IMR-90 (cell line): Measurements from ENCODE around the gene CREB5. TPM values are rescaled to one million over a fixed set of nuclear protein-coding genes. Genes with fewer than 3 reads are reported as not detected.

ENCODE experiments used
- ATAC-seq: fragments of 200-7000 bp; cut with Tn5 transposase; 2 replicates; pipeline ENCODE4 v1.9.1; 2020; ENCODE audit warnings: low read depth, mild to moderate bottlenecking, moderate library complexity
- BruUV-seq: library from RNA; stranded (reverse); fragments of 400-500 nt; replicated peaks from 2 replicates; lab custom pipeline; 2021; lab: Mats Ljungman, UMichigan
- CTCF ChIA-PET: fragments of 300-600 bp; formaldehyde crosslinking; extraction: SDS; loops from one replicate; lab custom pipeline; 2021; ENCODE audit warnings: antibody characterized with exemption; lab: Yijun Ruan, JAX
- POLR2A ChIA-PET: fragments of 300-600 bp; sonication (Branson Sonifier 250); formaldehyde crosslinking; loops from one replicate; lab custom pipeline; 2022; ENCODE audit warnings: antibody characterized with exemption; ENCODE audit not compliant: unreplicated experiment; lab: Charles Lee
- DNase-seq: peaks from one replicate; pipeline ENCODE4 v3.0.0; 2013
- H2AFZ ChIP-seq: replicated peaks from 2 replicates; pipeline ENCODE3; 2013; ENCODE audit warnings: low read length, mild to moderate bottlenecking; ENCODE audit not compliant: poor library complexity
- H2AK5ac ChIP-seq: 2 replicates; pipeline ENCODE4 v1.6.1; 2013; ENCODE audit warnings: low read depth, low read length, inconsistent platforms
- H2AK9ac ChIP-seq: replicated peaks from 2 replicates; pipeline ENCODE3; 2013; ENCODE audit warnings: mild to moderate bottlenecking, low read depth, low read length, moderate library complexity; ENCODE audit not compliant: poor library complexity
- H2BK120ac ChIP-seq: 2 replicates; pipeline ENCODE4 v1.6.1; 2013; ENCODE audit warnings: low read depth, low read length, inconsistent platforms
- H2BK15ac ChIP-seq: 3 replicates; pipeline ENCODE4 v1.6.1; 2013; ENCODE audit warnings: low read depth, low read length, inconsistent platforms
- H2BK20ac ChIP-seq: 2 replicates; pipeline ENCODE4 v1.6.1; 2013; ENCODE audit warnings: low read depth, mild to moderate bottlenecking, inconsistent platforms, low read length, moderate library complexity
- H2BK5ac ChIP-seq: 2 replicates; pipeline ENCODE4 v1.6.1; 2013; ENCODE audit warnings: mild to moderate bottlenecking, low read depth, low read length, inconsistent platforms; ENCODE audit not compliant: poor library complexity, severe bottlenecking
- H3K14ac ChIP-seq: replicated peaks from 2 replicates; pipeline ENCODE4 v1.6.1; 2013; ENCODE audit warnings: low read depth, low read length, inconsistent platforms
- H3K18ac ChIP-seq: 2 replicates; pipeline ENCODE4 v1.6.1; 2013; ENCODE audit warnings: low read depth, low read length, control low read depth
- H3K23ac ChIP-seq: 2 replicates; pipeline ENCODE4 v1.6.1; 2013; ENCODE audit warnings: low read depth, low read length, inconsistent platforms
- H3K27ac ChIP-seq: 2 replicates; pipeline ENCODE4 v1.5.1; 2013; ENCODE audit warnings: mild to moderate bottlenecking, control low read depth, low read length; ENCODE audit not compliant: insufficient read depth
- H3K27me3 ChIP-seq: 2 replicates; pipeline ENCODE4 v1.6.1; 2013; ENCODE audit warnings: low read length; ENCODE audit not compliant: control insufficient read depth, insufficient read depth
- H3K36me3 ChIP-seq: 2 replicates; pipeline ENCODE4 v1.6.1; 2013; ENCODE audit warnings: low read length, mixed read lengths; ENCODE audit not compliant: control insufficient read depth, insufficient read depth
- H3K4ac ChIP-seq: 2 replicates; pipeline ENCODE4 v1.6.1; 2013; ENCODE audit warnings: low read depth, low read length, inconsistent platforms
- H3K4me1 ChIP-seq: 2 replicates; pipeline ENCODE4 v1.6.1; 2013; ENCODE audit warnings: low read length, mixed read lengths; ENCODE audit not compliant: control insufficient read depth, insufficient read depth
- H3K4me2 ChIP-seq: 2 replicates; pipeline ENCODE4 v1.6.1; 2013; ENCODE audit warnings: low read depth, mild to moderate bottlenecking, control low read depth, low read length, moderate library complexity
- H3K4me3 ChIP-seq: 2 replicates; pipeline ENCODE4 v1.5.1; 2013; ENCODE audit warnings: low read depth, mild to moderate bottlenecking, control low read depth, low read length, moderate library complexity; ENCODE audit not compliant: insufficient read depth
- H3K56ac ChIP-seq: 2 replicates; pipeline ENCODE4 v1.6.1; 2013; ENCODE audit warnings: low read length, inconsistent platforms; ENCODE audit not compliant: insufficient read depth; ENCODE audit errors: extremely low read depth
- H3K79me1 ChIP-seq, 2 experiments: 2 replicates each; pipeline ENCODE4 v1.6.1; 2013; ENCODE audit warnings: low read length in 2 of 2, inconsistent platforms in 1 of 2, low read depth in 1 of 2
- H3K9ac ChIP-seq: 2 replicates; pipeline ENCODE4 v1.6.1; 2013; ENCODE audit warnings: low read depth, low read length, control low read depth
- H3K9me1 ChIP-seq: 2 replicates; pipeline ENCODE4 v1.6.1; 2013; ENCODE audit warnings: low read length, inconsistent platforms; ENCODE audit not compliant: insufficient read depth
- H3K9me3 ChIP-seq: 2 replicates; pipeline ENCODE4 v1.6.1; 2013; ENCODE audit warnings: low read length; ENCODE audit not compliant: control insufficient read depth, insufficient read depth
- H4K20me1 ChIP-seq: 2 replicates; pipeline ENCODE4 v1.6.1; 2013; ENCODE audit warnings: low read length, inconsistent platforms; ENCODE audit not compliant: insufficient read depth
- H4K5ac ChIP-seq: 2 replicates; pipeline ENCODE4 v1.6.1; 2013; ENCODE audit warnings: mild to moderate bottlenecking, low read depth, low read length, control low read depth
- H4K8ac ChIP-seq, 2 experiments: 2 replicates each; pipeline ENCODE4 v1.6.1; 2013; ENCODE audit warnings: low read depth in 2 of 2, low read length in 2 of 2, control low read depth in 1 of 2, inconsistent platforms in 1 of 2
- H4K91ac ChIP-seq: 2 replicates; pipeline ENCODE4 v1.6.1; 2013; ENCODE audit warnings: low read depth, low read length, inconsistent platforms; ENCODE audit not compliant: insufficient read depth
- BHLHE40 ChIP-seq: fragments of 150-350 bp; IDR thresholded peaks from 2 replicates; pipeline ENCODE4 v1.6.1; 2016; ENCODE audit warnings: mild to moderate bottlenecking, low read depth, low read length
- CTCF ChIP-seq: conservative IDR thresholded peaks from 2 replicates; pipeline ENCODE4 v1.5.1; 2012; ENCODE audit warnings: mild to moderate bottlenecking, low read depth, low read length, improper control_type of control experiment
- POLR2A ChIP-seq: IDR thresholded peaks from 2 replicates; pipeline ENCODE4 v1.6.1; 2012; ENCODE audit warnings: mild to moderate bottlenecking, low read depth, low read length
- RAD21 ChIP-seq: IDR thresholded peaks from 2 replicates; pipeline ENCODE4 v1.6.1; 2012; ENCODE audit warnings: low read length, improper control_type of control experiment
- RCOR1 ChIP-seq: IDR thresholded peaks from 2 replicates; pipeline ENCODE4 v1.6.1; 2012; ENCODE audit warnings: mild to moderate bottlenecking, low read length, improper control_type of control experiment; ENCODE audit not compliant: insufficient replicate concordance
- SMC3 ChIP-seq: fragments of 150-350 bp; IDR thresholded peaks from 2 replicates; pipeline ENCODE4 v1.6.1; 2016; ENCODE audit warnings: low read depth, mild to moderate bottlenecking, antibody characterized with exemption, low read length, moderate library complexity
- WGBS, 2 experiments: methylation state at CpG; one replicate each; pipeline versions ENCODE4 v1.1.5 to v1.1.7; 2013; ENCODE audit warnings: missing lambda C conversion rate in 2 of 2; ENCODE audit not compliant: insufficient read length in 1 of 2; ENCODE audit errors: extremely low coverage in 2 of 2; 5-methylcytosine and 5-hydroxymethylcytosine counted together
- dilution Hi-C: fragments of 300-500 bp; cut with HindIII; formaldehyde crosslinking; loops from one replicate; pipeline ENCODE4 v1.14.3; 2018; ENCODE audit warnings: low sequenced_read_pairs; ENCODE audit not compliant: unreplicated experiment
- in situ Hi-C: fragments of 300-500 bp; cut with MboI; formaldehyde crosslinking; loops from 3 replicates; pipeline ENCODE4 v1.14.3; 2019; ENCODE audit warnings: low sequenced_read_pairs, inconsistent platforms, mixed read lengths
- intact Hi-C: fragments of 100-400 bp; cut with micrococcal nuclease; formaldehyde crosslinking; loops from 2 replicates; pipeline ENCODE4 v1.10.0; 2022
- polyA plus RNA-seq, 3 experiments: library from polyadenylated mRNA; depleted of rRNA; stranded (reverse); fragments of >200 nt; gene quantifications; 2 replicates each; pipeline ENCODE4 v1.2.3, GENCODE V29; 2012; ENCODE audit warnings: low replicate concordance in 1 of 3
- total RNA-seq: library from RNA; depleted of rRNA; stranded (reverse); fragments of >200 nt; gene quantifications from 2 replicates; pipeline ENCODE4 v1.2.3, GENCODE V29; 2012

The CREB5 gene
- total and polyA plus RNA-seq, 2 of the 4 experiments (the other 2 are of a cell fraction), result 7.3 to 13.1 TPM

GRCh38 chr7:28536259-28536658 is 123.9 kb downstream of the CREB5 start:
- Histone ChIP-seq H3K4me3 (no peak overlapping the region), H3K27me3 (no peaks in the 10 kb centered on the region), H2BK15ac (no peak overlapping the region), H3K9ac (no peak overlapping the region), H3K9me1 (peaks cover under 1% of the 10 kb centered on the region; the same call in 1 of the 2 replicates), H2AK9ac (no peak overlapping the region), H3K9me3 (peaks cover 3% of the 10 kb centered on the region), H3K18ac (no peak overlapping the region), H3K27ac (no peak overlapping the region), H3K4me1 (peaks cover 4% of the 10 kb centered on the region; the same call in 1 of the 2 replicates), H2AFZ (no peak overlapping the region), H3K36me3 (no peaks in the 10 kb centered on the region), H3K14ac (no peak overlapping the region), H4K20me1 (no peaks in the 10 kb centered on the region), H4K91ac (no peak overlapping the region; the same call in 1 of the 2 replicates), H2BK20ac (no peak overlapping the region), H2AK5ac (no peak overlapping the region), H2BK5ac (no peak overlapping the region), H3K56ac (no peak overlapping the region), H3K79me1 (no peaks in the 10 kb centered on the region), H4K5ac (no peak overlapping the region), H4K8ac (no peak overlapping the region), H3K4ac (no peak overlapping the region), H3K4me2 (no peak overlapping the region), H2BK120ac (no peak overlapping the region), H3K23ac (no peak overlapping the region)
- intact Hi-C loops, result no loop called here
- ChIA-PET POLR2A (no interaction called here), CTCF (interaction anchor here (0.6 kb wide), 1 partner anchor 147 kb away, joined by 4 read pairs; no protein-coding TSS in a partner anchor)
- DNase-seq, result peak; percentile 56
- 75% methylated on average over 1 of the region's 7 CpGs; no CpG with 5 or more reads in 1 of the 2 experiments for WGBS, 2 experiments
- dilution Hi-C loops, result no loop called here
- BruUV-seq, result no TSS peak
- peak; percentile 69 for ATAC-seq
- no peak for TF ChIP-seq SMC3
- peak; percentile 45 for TF ChIP-seq CTCF
- TF ChIP-seq RAD21, result peak; percentile 45
- TF ChIP-seq RCOR1, result no peak
- no peak for TF ChIP-seq POLR2A
- TF ChIP-seq BHLHE40, result no peak
- in situ Hi-C loops, result no loop called here
